K562 (cell line): ENCODE measurements around the gene WFIKKN1. TPM values are rescaled to one million over a fixed set of nuclear protein-coding genes. Genes with fewer than 3 reads are reported as not detected.

Experiments
- ATAC-seq: fragments of 200-7000 bp; cut with Tn5 transposase; 3 replicates; pipeline ENCODE4 v1.9.1; 2020; ENCODE audit warnings: moderate library complexity
- BruUV-seq: library from RNA; stranded (reverse); fragments of 400-500 nt; replicated peaks from 2 replicates; lab custom pipeline; 2021; lab: Mats Ljungman, UMichigan
- CTCF ChIA-PET: fragments of 300-600 bp; formaldehyde crosslinking; extraction: SDS; loops from one replicate; lab custom pipeline; 2021; ENCODE audit warnings: low intra/inter-chr PET ratio; lab: Yijun Ruan, JAX
- POLR2A ChIA-PET: fragments of 300-600, 350-650 bp; sonication (Branson Sonifier 250); formaldehyde crosslinking; extraction: SDS; loops from one replicate; lab custom pipeline; 2021; ENCODE audit warnings: antibody characterized with exemption, inconsistent platforms; lab: Yijun Ruan, JAX
- DNase-seq, 4 experiments: peaks; one replicate each; pipeline versions ENCODE4 v3.0.0 to v3.0.0-alpha.2; 2011 to 2018; ENCODE audit warnings: low spot score in 3 of 4, mixed read lengths in 3 of 4; ENCODE audit errors: extremely low read depth in 1 of 4
- FAIRE-seq: peaks from 2 replicates; lab custom pipeline; 2011; peaks lifted over from hg19 to GRCh38; lab: Jason Lieb, UNC
- H2AFZ ChIP-seq: 2 replicates; pipeline ENCODE4 v1.6.0; 2011; ENCODE audit warnings: low read depth, low read length, control low read depth, inconsistent platforms
- H3K27ac ChIP-seq: fragments of 200-600 bp; 3 replicates; pipeline ENCODE4 v1.8.0; 2011; ENCODE audit warnings: low read depth, mild to moderate bottlenecking, control low read depth, inconsistent platforms, low read length, moderate library complexity, mixed read lengths; ENCODE audit errors: extremely low read depth
- H3K27me3 ChIP-seq, 2 experiments: fragments of 300-600 bp in 1 of 2; 2 replicates in 1 of 2; 3 replicates in 1 of 2; pipeline versions ENCODE4 v1.6.0 to v1.8.0; 2011; ENCODE audit warnings: inconsistent platforms in 2 of 2, low read length in 2 of 2, mild to moderate bottlenecking in 1 of 2, mixed read lengths in 1 of 2, moderate library complexity in 1 of 2; ENCODE audit not compliant: control insufficient read depth in 2 of 2, insufficient read depth in 2 of 2
- H3K36me3 ChIP-seq: fragments of 300-600 bp; 3 replicates; pipeline ENCODE4 v1.8.0; 2011; ENCODE audit warnings: mild to moderate bottlenecking, low read length, inconsistent platforms; ENCODE audit not compliant: control insufficient read depth, insufficient read depth
- H3K4me1 ChIP-seq, 2 experiments: fragments of 200-600 bp in 1 of 2; replicated peaks in 1 of 2; 2 replicates in 1 of 2; 3 replicates in 1 of 2; pipeline versions ENCODE4 v1.5.1 to v1.8.0; 2011; ENCODE audit warnings: inconsistent platforms in 2 of 2, low read length in 2 of 2, mild to moderate bottlenecking in 1 of 2, mixed read lengths in 1 of 2, moderate library complexity in 1 of 2; ENCODE audit not compliant: control insufficient read depth in 2 of 2, insufficient read depth in 2 of 2
- H3K4me2 ChIP-seq: 2 replicates; pipeline ENCODE4 v1.6.1; 2011; ENCODE audit warnings: low read length, control low read depth, inconsistent platforms, mixed read lengths; ENCODE audit not compliant: insufficient read depth
- H3K4me3 ChIP-seq: fragments of 200-600 bp; sonication (generic), shearing (Covaris generic); 2 replicates; pipeline ENCODE4 v1.5.1; 2016; ENCODE audit warnings: control low read depth, inconsistent platforms
- H3K79me2 ChIP-seq: fragments of 200-600 bp; 3 replicates; pipeline ENCODE4 v1.8.0; 2011; ENCODE audit warnings: low read length, inconsistent platforms; ENCODE audit not compliant: control insufficient read depth, insufficient read depth
- H3K9ac ChIP-seq, 2 experiments: 2 replicates each; pipeline versions ENCODE4 v1.6.0 to v1.6.1; 2011; ENCODE audit warnings: low read depth in 2 of 2, low read length in 2 of 2, control low read depth in 1 of 2, inconsistent platforms in 1 of 2, mild to moderate bottlenecking in 1 of 2, mixed read lengths in 1 of 2; ENCODE audit not compliant: insufficient read depth in 1 of 2
- H3K9me1 ChIP-seq: one replicate; pipeline ENCODE4 v1.6.0; 2011; ENCODE audit warnings: inconsistent platforms, mild to moderate bottlenecking, low read length, moderate library complexity; ENCODE audit not compliant: control insufficient read depth, insufficient read depth
- H3K9me3 ChIP-seq: replicated peaks from 2 replicates; pipeline ENCODE4 v1.5.1; 2011; ENCODE audit warnings: low read depth, low read length, inconsistent platforms; ENCODE audit not compliant: control insufficient read depth, insufficient read depth
- H4K20me1 ChIP-seq: replicated peaks from 2 replicates; pipeline ENCODE4 v1.6.1; 2011; ENCODE audit warnings: low read length, inconsistent platforms, mixed read lengths; ENCODE audit not compliant: control insufficient read depth, insufficient read depth
- CBX1 ChIP-seq: sonication (generic); IDR thresholded peaks from 2 replicates; pipeline ENCODE4 v1.6.1; 2016; ENCODE audit warnings: antibody characterized with exemption, low read depth, mild to moderate bottlenecking
- HMGXB4 ChIP-seq: sonication (generic); formaldehyde crosslinking; IDR thresholded peaks from 2 replicates; pipeline ENCODE4 v1.8.1; 2023; ENCODE audit warnings: mild to moderate bottlenecking, missing genetic modification reagents
- POLR2A ChIP-seq: fragments of 450-650 bp; conservative IDR thresholded peaks from 2 replicates; pipeline ENCODE4 v1.6.1; 2016
- ZNF263 ChIP-seq: sonication (generic); formaldehyde crosslinking; IDR thresholded peaks from 2 replicates; pipeline ENCODE4 v1.8.0; 2022; ENCODE audit warnings: mild to moderate bottlenecking, missing genetic modification reagents, borderline replicate concordance
- ZNF668 ChIP-seq: fragments of 250-450 bp; sonication (Bioruptor Pico); IDR thresholded peaks from 2 replicates; pipeline ENCODE4 v1.8.0; 2022; ENCODE audit warnings: mild to moderate bottlenecking, inconsistent platforms
- WGBS: fragments of 100-300 bp; shearing (Covaris generic); methylation state at CpG from one replicate; pipeline ENCODE4 v1.1.6; 2016; ENCODE audit warnings: low coverage, mixed read lengths; ENCODE audit not compliant: insufficient coverage; ENCODE audit errors: missing lambda C conversion rate; 5-methylcytosine and 5-hydroxymethylcytosine counted together
- in situ Hi-C: fragments of 300-500 bp; cut with MboI; formaldehyde crosslinking; loops from 4 replicates; pipeline ENCODE4 v1.15.0; 2018; ENCODE audit warnings: inconsistent platforms, mixed read lengths
- intact Hi-C: fragments of 100-400 bp; cut with micrococcal nuclease; formaldehyde crosslinking; loops from 2 replicates; pipeline ENCODE4 v1.14.2; 2022
- polyA plus RNA-seq, 8 experiments: library from polyadenylated mRNA; depleted of rRNA in 4 of 8; stranded (reverse) in 5 of 8; unstranded in 3 of 8; fragments of >200 nt; fragmentation: Nextera tagmentation in 2 of 8; fragmentation: Illumina TruSeq in 1 of 8; extraction: Ambion mirVana in 2 of 8; extraction: Trizol in 1 of 8; gene quantifications; 2 replicates each; pipeline versions ENCODE4 v1.2.1 to v1.2.3, GENCODE V29; 2011 to 2014; ENCODE audit warnings: inconsistent platforms in 1 of 8, missing spikeins in 1 of 8
- total RNA-seq, 7 experiments: library from RNA; depleted of rRNA in 6 of 7; stranded (reverse); fragments of >200 nt in 6 of 7; fragmentation: Illumina TruSeq in 2 of 7; extraction: Trizol in 2 of 7; gene quantifications; 2 replicates each; pipeline versions ENCODE4 v1.2.1 to v1.2.3, GENCODE V29; 2011 to 2021; ENCODE audit warnings: low replicate concordance in 1 of 7
- TF ChIP-seq, protein P1 (sequence below): fragments of 200-800 bp; sonication (Bioruptor generic); IDR thresholded peaks from 2 replicates; pipeline ENCODE4 v1.6.1; 2017; ENCODE audit warnings: missing genetic modification characterization, missing compliant biosample characterization

The WFIKKN1 gene
- total and polyA plus RNA-seq, 9 of the 15 experiments (the other 6 are each of a cell fraction or from before 2014, with no cell fraction given): 0.14 to 1.1 (median 0.50) TPM; not detected in 4

- TF ChIP-seq, protein P1, sequence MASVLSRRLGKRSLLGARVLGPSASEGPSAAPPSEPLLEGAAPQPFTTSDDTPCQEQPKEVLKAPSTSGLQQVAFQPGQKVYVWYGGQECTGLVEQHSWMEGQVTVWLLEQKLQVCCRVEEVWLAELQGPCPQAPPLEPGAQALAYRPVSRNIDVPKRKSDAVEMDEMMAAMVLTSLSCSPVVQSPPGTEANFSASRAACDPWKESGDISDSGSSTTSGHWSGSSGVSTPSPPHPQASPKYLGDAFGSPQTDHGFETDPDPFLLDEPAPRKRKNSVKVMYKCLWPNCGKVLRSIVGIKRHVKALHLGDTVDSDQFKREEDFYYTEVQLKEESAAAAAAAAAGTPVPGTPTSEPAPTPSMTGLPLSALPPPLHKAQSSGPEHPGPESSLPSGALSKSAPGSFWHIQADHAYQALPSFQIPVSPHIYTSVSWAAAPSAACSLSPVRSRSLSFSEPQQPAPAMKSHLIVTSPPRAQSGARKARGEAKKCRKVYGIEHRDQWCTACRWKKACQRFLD: no peak
- peak; percentile 5; the same call in 1 of the 2 replicates for TF ChIP-seq POLR2A
- TF ChIP-seq, all 486 proteins: peak for 15
These were observed 453 bp upstream of the WFIKKN1 start (continued) for GRCh38 chr16:630249-630814.

GRCh38 chr16:631808-632358 is 1.1 kb downstream of the WFIKKN1 start:
- in situ Hi-C loops (no loop called here), intact Hi-C loops (no loop called here)
- BruUV-seq: no TSS peak
- H3K79me2 ChIP-seq: peaks cover 18% of the 10 kb centered on the region
- WGBS: 73% methylated on average over 5 of the region's 9 CpGs
- H3K27ac ChIP-seq: no peak overlapping the region
- no peak overlapping the region for H3K4me3 ChIP-seq
- H3K9me3 ChIP-seq: no peaks in the 10 kb centered on the region
- ChIA-PET POLR2A (interaction anchor here (0.9 kb wide), 1 partner anchor 43 kb away, joined by 3 read pairs; no protein-coding TSS in a partner anchor), CTCF (no interaction called here)
- H4K20me1 ChIP-seq: no peaks in the 10 kb centered on the region
- TF ChIP-seq CBX1 (no peak), HMGXB4 (CRISPR knock-in tag) (no peak), ZNF668 (CRISPR knock-in tag) (no peak), POLR2A (peak; percentile 46; the same call in 1 of the 2 replicates), ZNF263 (CRISPR knock-in tag) (0 out of 2 replicates have a peak, but pooled peaks have one; percentile 38)
- H3K4me1 ChIP-seq: peaks cover 24 to 96% of the 10 kb centered on the region in 2 experiments
- no peak for ATAC-seq
- FAIRE-seq: peak; percentile 35
- no peak for DNase-seq
- H3K27me3 ChIP-seq: no peaks in the 10 kb centered on the region
- H3K9me1 ChIP-seq: no peaks in the 10 kb centered on the region
- H3K36me3 ChIP-seq: peaks cover 40% of the 10 kb centered on the region; the same call in 1 of the 3 replicates
- H2AFZ ChIP-seq: no peak overlapping the region
- H3K9ac ChIP-seq: no peak overlapping the region
- no peak overlapping the region for H3K4me2 ChIP-seq
